Cardiac muscle cell (in vitro differentiated cells and primary cell): ENCODE results near the gene TP73. TPM values are rescaled to one million over a fixed set of nuclear protein-coding genes. Genes with fewer than 3 reads are reported as not detected.
"Not testable (repeated sequence)": the region's sequence is repeated elsewhere in the genome, so short reads cannot be mapped to it uniquely, and the experiment has no call there.

Experiments
- DNase-seq, 2 donors: peaks; one replicate each; pipeline versions ENCODE4 v3.0.0 to v3.0.0-alpha.2; 2010 to 2017; ENCODE audit warnings: low read depth in 1 of 2, low spot score in 1 of 2
- H3K27ac ChIP-seq: fragments of 200-600 bp; sonication (generic); 2 replicates; pipeline ENCODE4 v1.5.1; 2016
- H3K27me3 ChIP-seq: fragments of 200-600 bp; sonication (generic); 2 replicates; pipeline ENCODE4 v1.6.0; 2016; ENCODE audit warnings: control low read depth
- H3K36me3 ChIP-seq: fragments of 200-600 bp; sonication (generic); 2 replicates; pipeline ENCODE4 v1.5.1; 2016; ENCODE audit warnings: control low read depth
- H3K4me1 ChIP-seq: fragments of 200-600 bp; sonication (generic); 2 replicates; pipeline ENCODE4 v1.8.1; 2017; ENCODE audit warnings: low read depth, mild to moderate bottlenecking, mixed run types
- H3K4me3 ChIP-seq: fragments of 200-600 bp; sonication (generic); 2 replicates; pipeline ENCODE4 v1.5.1; 2016; ENCODE audit warnings: mild to moderate bottlenecking
- H3K9me3 ChIP-seq: fragments of 200-600 bp; sonication (generic); 2 replicates; pipeline ENCODE4 v1.5.1; 2017; ENCODE audit warnings: low read depth, mild to moderate bottlenecking, control low read depth
- CTCF ChIP-seq: IDR thresholded peaks from 2 replicates; pipeline ENCODE4 v1.5.1; 2012; ENCODE audit warnings: low read depth, mild to moderate bottlenecking, low read length
- polyA plus RNA-seq: library from polyadenylated mRNA; unstranded; fragments of >200 nt; fragmentation: Nextera tagmentation; extraction: Ambion mirVana; gene quantifications from 2 replicates; pipeline ENCODE4 v1.2.1, GENCODE V29; 2016
- total RNA-seq: library from RNA; depleted of rRNA; stranded (reverse); fragments of >200 nt; gene quantifications from 2 replicates; pipeline ENCODE4 v1.2.3, GENCODE V29; 2016

The TP73 gene
- total and polyA plus RNA-seq, 2 experiments from 2014 or later = 0.87 TPM; not detected in 1

- no peak for DNase-seq
- Histone ChIP-seq H3K36me3 (no peaks in the 10 kb centered on the region), H3K4me1 (no peaks in the 10 kb centered on the region), H3K27me3 (no peaks in the 10 kb centered on the region), H3K9me3 (no peaks in the 10 kb centered on the region), H3K4me3 (no peak overlapping the region), H3K27ac (no peak overlapping the region)
- no peak for TF ChIP-seq CTCF
These were observed 69.7 kb downstream of the TP73 start for GRCh38 chr1:3721955-3722465.

- no peak overlapping the region for H3K27ac ChIP-seq
- no peaks in the 10 kb centered on the region for H3K27me3 ChIP-seq
- TF ChIP-seq CTCF = no peak
- no peaks in the 10 kb centered on the region for H3K36me3 ChIP-seq
- DNase-seq = no peak
- no peaks in the 10 kb centered on the region for H3K4me1 ChIP-seq
- no peaks in the 10 kb centered on the region for H3K9me3 ChIP-seq
- H3K4me3 ChIP-seq = no peak overlapping the region
These were observed 70.5 kb downstream of the TP73 start for GRCh38 chr1:3722846-3723245.

- H3K4me3 ChIP-seq, H3K27ac ChIP-seq, H3K27me3 ChIP-seq, H3K9me3 ChIP-seq, H3K4me1 ChIP-seq, H3K36me3 ChIP-seq: not testable (repeated sequence)
- DNase-seq = peak; percentile 64 to 86
- peak; percentile 97 for TF ChIP-seq CTCF
These were observed 72.2 kb downstream of the TP73 start for GRCh38 chr1:3724416-3725030.

GRCh38 chr1:3725366-3725765, 73.0 kb downstream of the TP73 start:
- no peak overlapping the region for H3K4me3 ChIP-seq
- H3K27me3 ChIP-seq = no peaks in the 10 kb centered on the region
- H3K4me1 ChIP-seq = no peaks in the 10 kb centered on the region
- H3K9me3 ChIP-seq = no peaks in the 10 kb centered on the region
- H3K36me3 ChIP-seq = no peaks in the 10 kb centered on the region
- no peak for DNase-seq
- TF ChIP-seq CTCF = no peak
- H3K27ac ChIP-seq = no peak overlapping the region

GRCh38 chr1:3727042-3727824, 74.9 kb downstream of the TP73 start:
- H3K4me1 ChIP-seq = no peaks in the 10 kb centered on the region
- H3K9me3 ChIP-seq = no peaks in the 10 kb centered on the region
- no peaks in the 10 kb centered on the region for H3K36me3 ChIP-seq
- H3K27me3 ChIP-seq = no peaks in the 10 kb centered on the region
- no peak overlapping the region for H3K27ac ChIP-seq
- TF ChIP-seq CTCF = peak; percentile 57
- no peak overlapping the region for H3K4me3 ChIP-seq
- DNase-seq = peak; percentile 34 to 69
